MCF 10A (cell line): ENCODE data around the gene CCR3. TPM values are rescaled to one million over a fixed set of nuclear protein-coding genes. Genes with fewer than 3 reads are reported as not detected.

ENCODE experiments used
- BruUV-seq: library from RNA; stranded (reverse); fragments of 400-500 nt; replicated peaks from 2 replicates; lab custom pipeline; 2021; lab: Mats Ljungman, UMichigan
- CTCF ChIA-PET: fragments of 300-600 bp; sonication (Branson Sonifier 250); formaldehyde crosslinking; extraction: SDS; loops from one replicate; lab custom pipeline; 2021; ENCODE audit warnings: antibody characterized with exemption, inconsistent platforms; lab: Yijun Ruan, JAX
- POLR2A ChIA-PET: fragments of 300-600, 350-650 bp; sonication (Branson Sonifier 250); formaldehyde crosslinking; extraction: SDS; loops from one replicate; lab custom pipeline; 2020; ENCODE audit warnings: antibody characterized with exemption, inconsistent platforms; lab: Yijun Ruan, JAX
- DNase-seq: peaks from one replicate; pipeline ENCODE4 v3.0.0-alpha.2; 2018; ENCODE audit not compliant: unreplicated experiment
- H3K27ac Mint-ChIP-seq: one replicate; pipeline ENCODE4 v1.8.0; 2022; ENCODE audit warnings: mild to moderate bottlenecking, low read depth, mixed read lengths; ENCODE audit not compliant: unreplicated experiment
- H3K27me3 Mint-ChIP-seq: one replicate; pipeline ENCODE4 v1.8.0; 2022; ENCODE audit warnings: mixed read lengths; ENCODE audit not compliant: insufficient read depth, unreplicated experiment
- H3K36me3 Mint-ChIP-seq: one replicate; pipeline ENCODE4 v1.8.0; 2022; ENCODE audit warnings: mild to moderate bottlenecking, moderate library complexity, mixed read lengths; ENCODE audit not compliant: insufficient read depth, unreplicated experiment
- H3K4me1 Mint-ChIP-seq: one replicate; pipeline ENCODE4 v1.8.0; 2022; ENCODE audit warnings: mixed read lengths; ENCODE audit not compliant: insufficient read depth, unreplicated experiment
- H3K4me3 Mint-ChIP-seq: one replicate; pipeline ENCODE4 v1.8.0; 2022; ENCODE audit warnings: mild to moderate bottlenecking, moderate library complexity, mixed read lengths; ENCODE audit not compliant: unreplicated experiment
- H3K9me3 Mint-ChIP-seq: one replicate; pipeline ENCODE4 v1.8.0; 2022; ENCODE audit warnings: mixed read lengths; ENCODE audit not compliant: unreplicated experiment
- intact Hi-C: fragments of 100-400 bp; cut with micrococcal nuclease; formaldehyde crosslinking; loops from 2 replicates; pipeline ENCODE4 v1.14.1; 2022
- total RNA-seq: library from RNA; stranded (reverse); gene quantifications from 2 replicates; pipeline ENCODE4 v1.2.3, GENCODE V29; 2022
- TF ChIP-seq, protein P1 (sequence below): fragments of 200-600 bp; IDR thresholded peaks from one replicate; pipeline ENCODE4 v1.8.0; 2022; ENCODE audit warnings: antibody characterized with exemption, mild to moderate bottlenecking; ENCODE audit not compliant: unreplicated experiment

Gene CCR3
- total RNA-seq, 1 experiment from 2014 or later = not detected

DNA sequence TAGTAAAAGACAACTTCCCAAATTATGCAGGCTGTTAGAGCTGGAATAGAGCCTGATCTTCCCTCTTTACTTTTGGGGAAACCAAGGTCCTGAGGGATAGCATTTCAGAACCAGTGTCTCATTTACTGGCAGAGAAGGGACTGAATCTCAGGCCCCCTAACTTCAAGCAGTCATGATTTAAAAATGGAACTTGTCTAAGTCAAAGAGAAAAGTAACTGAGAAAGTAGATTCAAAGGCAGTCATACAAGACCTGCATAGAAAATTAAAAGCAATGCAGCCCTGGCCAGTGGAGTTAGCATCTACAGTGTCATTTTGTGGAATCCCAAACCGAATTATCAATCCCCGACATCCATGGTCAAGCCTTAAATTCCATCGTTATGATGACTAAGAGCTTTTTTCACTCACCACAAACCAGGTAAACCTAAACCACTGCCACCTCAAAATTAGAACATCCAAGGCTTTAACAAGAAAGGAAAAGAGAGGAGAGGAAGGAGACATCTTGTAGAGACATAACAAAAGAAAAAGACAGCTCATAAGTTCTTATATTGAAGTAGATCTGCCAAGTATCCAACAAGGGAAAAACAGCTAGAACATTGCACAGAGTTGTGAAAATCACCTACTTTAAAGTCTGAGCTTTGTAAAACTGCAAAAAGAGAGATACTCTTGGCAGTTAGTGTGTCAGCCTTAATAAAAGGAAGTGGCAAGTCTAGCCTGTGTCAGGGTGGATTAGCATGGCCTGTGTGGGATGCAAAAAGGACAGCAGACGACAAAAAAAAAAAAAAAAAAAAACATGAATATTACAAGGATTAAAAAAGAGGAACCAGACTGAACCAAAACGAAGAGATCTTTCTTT, 57.6 kb downstream of the CCR3 start:
- no TSS peak for BruUV-seq
- intact Hi-C loops = no loop called here
- CTCF ChIA-PET = no interaction called here

DNA sequence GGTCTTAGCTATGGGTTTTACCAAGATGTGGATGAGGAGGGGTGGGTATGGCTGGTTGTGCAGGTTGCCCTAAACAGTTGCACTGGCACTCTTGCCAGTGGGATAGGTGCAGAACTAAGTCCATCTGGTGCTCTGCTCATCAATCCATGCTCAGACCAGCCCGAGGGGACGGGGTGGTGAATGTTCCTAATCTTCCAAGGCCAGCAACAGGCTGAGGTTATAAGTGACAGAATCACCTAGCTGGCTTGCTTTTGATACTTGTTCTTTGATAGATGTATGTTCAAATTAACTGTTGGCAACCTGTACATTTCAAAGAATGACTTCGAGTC, 58.2 kb downstream of the CCR3 start:
- ChIA-PET CTCF (no interaction called here), POLR2A (interaction anchor here (1.0 to 2.1 kb wide), 4 partner anchors 9 to 34 kb away, joined by 3 to 7 read pairs (median 4); no protein-coding TSS in a partner anchor)
- Mint-ChIP-seq H3K9me3 (no peaks in the 10 kb centered on the region), H3K27ac (no peak overlapping the region), H3K4me1 (peaks cover 18% of the 10 kb centered on the region), H3K4me3 (no peak overlapping the region), H3K27me3 (peaks cover 12% of the 10 kb centered on the region), H3K36me3 (no peaks in the 10 kb centered on the region)
- intact Hi-C loops = no loop called here
- TF ChIP-seq, protein P1, sequence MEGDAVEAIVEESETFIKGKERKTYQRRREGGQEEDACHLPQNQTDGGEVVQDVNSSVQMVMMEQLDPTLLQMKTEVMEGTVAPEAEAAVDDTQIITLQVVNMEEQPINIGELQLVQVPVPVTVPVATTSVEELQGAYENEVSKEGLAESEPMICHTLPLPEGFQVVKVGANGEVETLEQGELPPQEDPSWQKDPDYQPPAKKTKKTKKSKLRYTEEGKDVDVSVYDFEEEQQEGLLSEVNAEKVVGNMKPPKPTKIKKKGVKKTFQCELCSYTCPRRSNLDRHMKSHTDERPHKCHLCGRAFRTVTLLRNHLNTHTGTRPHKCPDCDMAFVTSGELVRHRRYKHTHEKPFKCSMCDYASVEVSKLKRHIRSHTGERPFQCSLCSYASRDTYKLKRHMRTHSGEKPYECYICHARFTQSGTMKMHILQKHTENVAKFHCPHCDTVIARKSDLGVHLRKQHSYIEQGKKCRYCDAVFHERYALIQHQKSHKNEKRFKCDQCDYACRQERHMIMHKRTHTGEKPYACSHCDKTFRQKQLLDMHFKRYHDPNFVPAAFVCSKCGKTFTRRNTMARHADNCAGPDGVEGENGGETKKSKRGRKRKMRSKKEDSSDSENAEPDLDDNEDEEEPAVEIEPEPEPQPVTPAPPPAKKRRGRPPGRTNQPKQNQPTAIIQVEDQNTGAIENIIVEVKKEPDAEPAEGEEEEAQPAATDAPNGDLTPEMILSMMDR = no peak
- DNase-seq = no peak
- BruUV-seq = no TSS peak

More for the DNA sequence above, 57.6 kb downstream of the CCR3 start:
- Mint-ChIP-seq H3K9me3 (no peaks in the 10 kb centered on the region), H3K27me3 (peaks cover 6% of the 10 kb centered on the region), H3K4me3 (no peak overlapping the region), H3K36me3 (no peaks in the 10 kb centered on the region), H3K4me1 (peaks cover 18% of the 10 kb centered on the region), H3K27ac (no peak overlapping the region)
- no peak for DNase-seq
- TF ChIP-seq, protein P1 = no peak
- POLR2A ChIA-PET = interaction anchor here (0.7 to 2.1 kb wide), 5 partner anchors 10 to 378 kb away, joined by 3 to 7 read pairs (median 3); no protein-coding TSS in a partner anchor

DNA sequence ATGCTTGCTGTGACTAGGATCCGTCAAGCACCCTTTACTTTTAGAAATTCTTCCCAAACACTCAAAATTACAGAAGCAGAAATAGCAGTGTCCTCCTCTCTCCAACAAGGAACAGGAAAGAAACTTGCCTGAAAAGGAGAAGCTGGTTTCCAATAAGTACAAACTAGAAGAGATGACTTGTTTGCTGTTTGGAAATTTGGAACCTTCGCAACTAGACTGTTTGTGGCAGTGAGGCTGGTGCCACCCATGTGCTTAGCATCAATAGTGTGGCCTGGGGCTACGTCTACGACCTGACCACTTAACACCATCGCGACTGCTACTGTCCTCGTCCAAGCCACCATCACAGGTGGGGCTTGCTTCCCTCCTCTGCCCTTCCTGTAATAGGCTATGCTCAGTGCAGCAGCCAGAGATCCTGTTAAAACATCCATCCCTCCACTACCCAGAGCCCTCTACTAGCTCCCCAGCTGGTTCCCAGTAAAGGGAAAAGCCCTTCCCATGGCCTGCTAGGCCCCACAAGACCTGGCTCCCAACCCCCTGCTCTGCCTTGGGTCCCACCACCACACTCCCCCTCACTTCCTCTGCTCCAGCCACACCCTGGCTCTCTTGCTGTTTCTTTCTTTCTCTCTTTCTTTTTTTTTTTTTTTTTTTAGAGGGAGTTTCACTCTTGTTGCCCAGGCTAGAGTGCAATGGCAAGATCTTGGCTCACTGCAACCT, 59.0 kb downstream of the CCR3 start:
- H3K4me3 Mint-ChIP-seq = no peak overlapping the region
- ChIA-PET POLR2A (interaction anchor here (1.4 to 1.6 kb wide), 2 partner anchors 9 to 14 kb away, joined by 3 to 4 read pairs; no protein-coding TSS in a partner anchor), CTCF (no interaction called here)
- H3K9me3 Mint-ChIP-seq = no peaks in the 10 kb centered on the region
- H3K36me3 Mint-ChIP-seq = no peaks in the 10 kb centered on the region
- intact Hi-C loops = no loop called here
- no TSS peak for BruUV-seq
- H3K27ac Mint-ChIP-seq = no peak overlapping the region
- TF ChIP-seq, protein P1 = no peak
- no peak for DNase-seq
- peaks cover 18% of the 10 kb centered on the region for H3K4me1 Mint-ChIP-seq
- H3K27me3 Mint-ChIP-seq = peaks cover 12% of the 10 kb centered on the region

DNA sequence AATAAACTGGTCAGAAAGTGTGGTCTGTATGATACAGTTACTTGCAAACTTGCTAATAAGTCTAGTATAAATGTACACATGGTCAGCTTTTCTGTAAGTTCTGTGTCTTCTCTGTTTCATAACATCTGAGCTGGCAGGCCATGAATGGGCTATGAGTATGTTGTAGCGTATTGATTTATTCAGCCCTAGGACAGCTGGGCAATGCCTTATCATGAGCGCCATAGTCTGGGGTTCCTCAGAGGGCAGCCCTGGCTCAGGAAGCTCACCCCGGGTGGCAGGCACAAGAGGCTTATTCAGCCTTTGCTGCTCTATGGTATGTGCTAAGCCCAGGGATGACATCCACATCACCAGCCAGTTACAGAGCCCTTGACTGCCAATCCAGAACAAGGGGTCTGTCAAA, 61.0 kb downstream of the CCR3 start:
- Mint-ChIP-seq H3K4me1 (no peaks in the 10 kb centered on the region), H3K4me3 (no peak overlapping the region), H3K27ac (no peak overlapping the region), H3K9me3 (no peaks in the 10 kb centered on the region), H3K27me3 (peaks cover 12% of the 10 kb centered on the region), H3K36me3 (no peaks in the 10 kb centered on the region)
- intact Hi-C loops = no loop called here
- BruUV-seq = no TSS peak
- DNase-seq = no peak
- ChIA-PET CTCF (no interaction called here), POLR2A (interaction anchor here (0.7 to 2.8 kb wide), 3 partner anchors 9 to 789 kb away, joined by 3 to 11 read pairs (median 3); no protein-coding TSS in a partner anchor)
- TF ChIP-seq, protein P1 = no peak
